H9 (cell line): ENCODE results near the gene ARMH3. TPM values are rescaled to one million over a fixed set of nuclear protein-coding genes. Genes with fewer than 3 reads are reported as not detected.

Experiments
- DNase-seq: peaks from one replicate; pipeline ENCODE4 v3.0.0-alpha.2; 2017
- H2AFZ ChIP-seq: one replicate; pipeline ENCODE4 v1.6.1; 2013; ENCODE audit warnings: mild to moderate bottlenecking, low read length, control low read depth, moderate library complexity
- H2AK5ac ChIP-seq: 2 replicates; pipeline ENCODE4 v1.6.1; 2013; ENCODE audit warnings: low read length, control low read depth, mixed read lengths; ENCODE audit not compliant: insufficient read length
- H2BK120ac ChIP-seq: one replicate; pipeline ENCODE4 v1.6.1; 2013; ENCODE audit warnings: low read depth, mild to moderate bottlenecking, low read length, control low read depth, inconsistent platforms; ENCODE audit not compliant: poor library complexity, severe bottlenecking
- H2BK12ac ChIP-seq: 2 replicates; pipeline ENCODE4 v1.6.1; 2013; ENCODE audit warnings: low read length, control low read depth, mixed read lengths, low read depth; ENCODE audit not compliant: insufficient read length
- H2BK15ac ChIP-seq: 2 replicates; pipeline ENCODE4 v1.6.1; 2013; ENCODE audit warnings: low read depth, low read length, control low read depth
- H2BK20ac ChIP-seq: one replicate; pipeline ENCODE4 v1.6.1; 2013; ENCODE audit warnings: low read depth, mild to moderate bottlenecking, low read length, control low read depth, inconsistent platforms; ENCODE audit not compliant: poor library complexity, severe bottlenecking
- H2BK5ac ChIP-seq: 2 replicates; pipeline ENCODE4 v1.6.1; 2013; ENCODE audit warnings: low read length, control low read depth, mixed read lengths; ENCODE audit not compliant: insufficient read length
- H3K14ac ChIP-seq: 2 replicates; pipeline ENCODE4 v1.6.1; 2013; ENCODE audit warnings: low read length, control low read depth; ENCODE audit not compliant: insufficient read depth
- H3K18ac ChIP-seq: 2 replicates; pipeline ENCODE4 v1.6.1; 2013; ENCODE audit warnings: low read depth, mild to moderate bottlenecking, mixed read lengths, low read length, control low read depth; ENCODE audit not compliant: insufficient read length
- H3K23ac ChIP-seq: 2 replicates; pipeline ENCODE4 v1.6.1; 2013; ENCODE audit warnings: low read length, control low read depth, mixed read lengths, low read depth; ENCODE audit not compliant: insufficient read length
- H3K23me2 ChIP-seq: 2 replicates; pipeline ENCODE4 v1.6.1; 2013; ENCODE audit warnings: low read depth, mild to moderate bottlenecking, mixed read lengths, low read length, control low read depth; ENCODE audit not compliant: insufficient read length, poor library complexity, severe bottlenecking
- H3K27ac ChIP-seq: 2 replicates; pipeline ENCODE4 v1.5.1; 2013; ENCODE audit warnings: low read length, control low read depth, mixed read lengths, low read depth; ENCODE audit not compliant: insufficient read length
- H3K27me3 ChIP-seq: 2 replicates; pipeline ENCODE4 v1.6.1; 2013; ENCODE audit warnings: low read length, control low read depth, inconsistent platforms; ENCODE audit not compliant: insufficient read depth
- H3K4ac ChIP-seq: 2 replicates; pipeline ENCODE4 v1.6.1; 2013; ENCODE audit warnings: low read depth, mild to moderate bottlenecking, control low read depth, inconsistent platforms, low read length, moderate library complexity
- H3K4me1 ChIP-seq: 2 replicates; pipeline ENCODE4 v1.6.1; 2013; ENCODE audit warnings: low read length, control low read depth, inconsistent platforms; ENCODE audit not compliant: insufficient read depth
- H3K4me2 ChIP-seq: 2 replicates; pipeline ENCODE4 v1.6.1; 2013; ENCODE audit warnings: low read length, control low read depth, mixed read lengths; ENCODE audit not compliant: insufficient read length, insufficient read depth
- H3K56ac ChIP-seq: 2 replicates; pipeline ENCODE4 v1.6.1; 2013; ENCODE audit warnings: low read depth, mild to moderate bottlenecking, mixed read lengths, low read length, control low read depth; ENCODE audit not compliant: insufficient read length
- H3K79me1 ChIP-seq: 2 replicates; pipeline ENCODE4 v1.6.1; 2013; ENCODE audit warnings: low read depth, mild to moderate bottlenecking, moderate library complexity, low read length, control low read depth, inconsistent platforms; ENCODE audit not compliant: insufficient read depth, poor library complexity, severe bottlenecking
- H3K79me2 ChIP-seq: 2 replicates; pipeline ENCODE4 v1.6.1; 2013; ENCODE audit warnings: low read length, control low read depth, inconsistent platforms; ENCODE audit not compliant: insufficient read depth
- H3K9ac ChIP-seq: 2 replicates; pipeline ENCODE4 v1.6.1; 2013; ENCODE audit warnings: low read length, control low read depth, mixed read lengths; ENCODE audit not compliant: insufficient read length; ENCODE audit errors: extremely low read depth
- H3K9me3 ChIP-seq: one replicate; pipeline ENCODE4 v1.6.1; 2013; ENCODE audit warnings: low read depth, low read length, inconsistent platforms; ENCODE audit not compliant: control insufficient read depth
- H3T11ph ChIP-seq: one replicate; pipeline ENCODE4 v1.6.1; 2013; ENCODE audit warnings: mild to moderate bottlenecking, low read length, control low read depth, inconsistent platforms
- H4K20me1 ChIP-seq: one replicate; pipeline ENCODE4 v1.6.1; 2013; ENCODE audit not compliant: control insufficient read depth, insufficient read length, insufficient read depth
- H4K5ac ChIP-seq: 2 replicates; pipeline ENCODE4 v1.6.1; 2013; ENCODE audit warnings: low read depth, mild to moderate bottlenecking, mixed read lengths, low read length, control low read depth; ENCODE audit not compliant: insufficient read length
- H4K8ac ChIP-seq: replicated peaks from 2 replicates; pipeline ENCODE4 v1.6.1; 2013; ENCODE audit warnings: low read length, control low read depth, mixed read lengths, low read depth; ENCODE audit not compliant: insufficient read length
- H4K91ac ChIP-seq: 2 replicates; pipeline ENCODE4 v1.6.1; 2013; ENCODE audit warnings: low read depth, mild to moderate bottlenecking, moderate library complexity, mixed read lengths, low read length, control low read depth; ENCODE audit not compliant: insufficient read length
- H3K27ac Mint-ChIP-seq, 3 experiments: 2 replicates in 2 of 3; 3 replicates in 1 of 3; pipeline ENCODE4 v1.8.0; 2020 to 2021; ENCODE audit warnings: mixed read lengths in 3 of 3, mild to moderate bottlenecking in 1 of 3, moderate library complexity in 1 of 3
- H3K27me3 Mint-ChIP-seq: 2 replicates; pipeline ENCODE4 v1.8.0; 2021; ENCODE audit warnings: low read depth, mild to moderate bottlenecking, moderate library complexity, mixed read lengths
- H3K36me3 Mint-ChIP-seq, 3 experiments: 2 replicates in 2 of 3; 3 replicates in 1 of 3; pipeline ENCODE4 v1.8.0; 2020 to 2021; ENCODE audit warnings: low read depth in 3 of 3, mixed read lengths in 3 of 3; ENCODE audit not compliant: insufficient read depth in 1 of 3
- H3K4me1 Mint-ChIP-seq, 2 experiments: 2 replicates each; pipeline ENCODE4 v1.8.0; 2020; ENCODE audit warnings: mixed read lengths in 2 of 2
- H3K4me3 Mint-ChIP-seq, 2 experiments: 2 replicates in 1 of 2; 3 replicates in 1 of 2; pipeline ENCODE4 v1.8.0; 2020 to 2021; ENCODE audit warnings: mild to moderate bottlenecking in 2 of 2, mixed read lengths in 2 of 2, moderate library complexity in 1 of 2
- H3K9me3 Mint-ChIP-seq, 2 experiments: 2 replicates in 1 of 2; 3 replicates in 1 of 2; pipeline ENCODE4 v1.8.0; 2020; ENCODE audit warnings: mild to moderate bottlenecking in 2 of 2, mixed read lengths in 2 of 2, moderate library complexity in 1 of 2
- WGBS: extraction: QIAGEN DNeasy Blood & Tissue Kit; methylation state at CpG from one replicate; pipeline ENCODE4 v1.1.7; 2013; ENCODE audit warnings: missing lambda C conversion rate, low lambda C conversion rate, mixed read lengths; ENCODE audit not compliant: insufficient read length; ENCODE audit errors: extremely low coverage; 5-methylcytosine and 5-hydroxymethylcytosine counted together
- total RNA-seq: library from RNA; stranded (reverse); gene quantifications from 2 replicates; pipeline ENCODE4 v1.2.1, GENCODE V29; 2021
- TF ChIP-seq, protein P1 (sequence below): fragments of 200-600 bp; sonication (generic); conservative IDR thresholded peaks from 3 replicates; pipeline ENCODE4 v1.8.0; 2021; ENCODE audit warnings: antibody characterized with exemption, mild to moderate bottlenecking

Gene ARMH3
- total RNA-seq, 1 experiment from 2014 or later = 20.4 TPM

DNA sequence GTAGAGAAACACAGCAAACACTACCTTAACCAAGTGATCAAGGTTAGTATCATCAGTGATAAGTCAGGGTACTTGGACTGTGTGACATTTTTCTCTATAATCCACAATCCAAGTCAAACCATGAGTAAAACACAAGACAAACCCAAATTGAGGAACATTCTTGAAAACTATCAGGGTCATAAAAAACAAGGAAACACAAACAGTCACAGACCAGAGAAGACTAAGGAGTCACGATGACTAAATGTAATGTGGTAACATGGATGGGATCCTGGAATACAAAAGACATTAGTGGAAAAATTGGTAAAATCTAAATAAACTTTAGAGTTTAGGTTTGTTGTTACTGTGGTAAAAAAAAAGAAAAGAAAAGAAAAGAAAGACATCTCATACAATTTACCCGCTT lies 103.8 kb downstream of the ARMH3 start:
- Histone ChIP-seq H2AFZ (no peak overlapping the region), H4K8ac (no peak overlapping the region), H2BK5ac (no peak overlapping the region), H4K5ac (no peak overlapping the region), H2AK5ac (no peak overlapping the region), H3K4me1 (no peaks in the 10 kb centered on the region), H3K56ac (no peak overlapping the region), H3K14ac (no peak overlapping the region), H2BK12ac (no peak overlapping the region), H3K4me2 (no peak overlapping the region), H2BK20ac (no peak overlapping the region), H4K91ac (no peak overlapping the region), H3K18ac (no peak overlapping the region), H3K4ac (no peak overlapping the region), H3K79me2 (no peaks in the 10 kb centered on the region), H3K23ac (no peak overlapping the region), H3K23me2 (no peaks in the 10 kb centered on the region), H3K27ac (no peak overlapping the region), H3K79me1 (no peaks in the 10 kb centered on the region), H4K20me1 (no peaks in the 10 kb centered on the region), H3K9ac (no peak overlapping the region), H2BK15ac (no peak overlapping the region), H3T11ph (no peak overlapping the region), H3K9me3 (no peaks in the 10 kb centered on the region), H3K27me3 (no peaks in the 10 kb centered on the region), H2BK120ac (no peak overlapping the region)
- TF ChIP-seq, protein P1, sequence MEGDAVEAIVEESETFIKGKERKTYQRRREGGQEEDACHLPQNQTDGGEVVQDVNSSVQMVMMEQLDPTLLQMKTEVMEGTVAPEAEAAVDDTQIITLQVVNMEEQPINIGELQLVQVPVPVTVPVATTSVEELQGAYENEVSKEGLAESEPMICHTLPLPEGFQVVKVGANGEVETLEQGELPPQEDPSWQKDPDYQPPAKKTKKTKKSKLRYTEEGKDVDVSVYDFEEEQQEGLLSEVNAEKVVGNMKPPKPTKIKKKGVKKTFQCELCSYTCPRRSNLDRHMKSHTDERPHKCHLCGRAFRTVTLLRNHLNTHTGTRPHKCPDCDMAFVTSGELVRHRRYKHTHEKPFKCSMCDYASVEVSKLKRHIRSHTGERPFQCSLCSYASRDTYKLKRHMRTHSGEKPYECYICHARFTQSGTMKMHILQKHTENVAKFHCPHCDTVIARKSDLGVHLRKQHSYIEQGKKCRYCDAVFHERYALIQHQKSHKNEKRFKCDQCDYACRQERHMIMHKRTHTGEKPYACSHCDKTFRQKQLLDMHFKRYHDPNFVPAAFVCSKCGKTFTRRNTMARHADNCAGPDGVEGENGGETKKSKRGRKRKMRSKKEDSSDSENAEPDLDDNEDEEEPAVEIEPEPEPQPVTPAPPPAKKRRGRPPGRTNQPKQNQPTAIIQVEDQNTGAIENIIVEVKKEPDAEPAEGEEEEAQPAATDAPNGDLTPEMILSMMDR = no peak
- no peak for DNase-seq
- no peaks in the 10 kb centered on the region; a peak in 1 of 5 replicates for H3K9me3 Mint-ChIP-seq
- no peak overlapping the region for H3K4me3 Mint-ChIP-seq
- no CpG with 5 or more reads among the region's 2 CpGs for WGBS
- no peaks in the 10 kb centered on the region for H3K27me3 Mint-ChIP-seq
- peaks cover 10 to 35% (median 27%) of the 10 kb centered on the region in 3 experiments for H3K36me3 Mint-ChIP-seq
- no peak overlapping the region for H3K27ac Mint-ChIP-seq
- H3K4me1 Mint-ChIP-seq = peaks cover 0 to 12% of the 10 kb centered on the region in 2 experiments; a peak in 2 of 4 replicates
